GM12878 (cell line): ENCODE measurements around the gene C19orf73. TPM values are rescaled to one million over a fixed set of nuclear protein-coding genes. Genes with fewer than 3 reads are reported as not detected.

ENCODE experiments used
- ATAC-seq: fragments of 200-7000 bp; cut with Tn5 transposase; 3 replicates; pipeline ENCODE4 v1.9.1; 2020; ENCODE audit warnings: mild to moderate bottlenecking, moderate library complexity
- BruUV-seq: library from RNA; stranded (reverse); fragments of 400-500 nt; replicated peaks from 2 replicates; lab custom pipeline; 2021; lab: Mats Ljungman, UMichigan
- CTCF ChIA-PET: fragments of 300-600 bp; sonication (Branson Sonifier 250); formaldehyde crosslinking; extraction: SDS; loops from one replicate; lab custom pipeline; 2021; ENCODE audit warnings: inconsistent platforms; lab: Yijun Ruan, JAX
- POLR2A ChIA-PET: fragments of 350-600 bp; formaldehyde crosslinking; extraction: SDS; loops from one replicate; lab custom pipeline; 2021; ENCODE audit warnings: inconsistent platforms; lab: Charles Lee
- RAD21 ChIA-PET: fragments of 300-600 bp; sonication (Branson Sonifier 250); formaldehyde crosslinking; loops from one replicate; lab custom pipeline; 2023; ENCODE audit warnings: antibody characterized with exemption; ENCODE audit not compliant: unreplicated experiment; lab: Charles Lee
- SMC1A ChIA-PET: fragments of 300-600 bp; sonication (Branson Sonifier 250); formaldehyde crosslinking; loops from one replicate; lab custom pipeline; 2023; ENCODE audit not compliant: unreplicated experiment, uncharacterized antibody; lab: Charles Lee
- DNase-seq: peaks from one replicate; pipeline ENCODE4 v3.0.0-alpha.2; 2011; ENCODE audit warnings: low read depth, low spot score
- FAIRE-seq: peaks from 3 replicates; lab custom pipeline; 2011; peaks lifted over from hg19 to GRCh38; lab: Jason Lieb, UNC
- H2AFZ ChIP-seq: 2 replicates; pipeline ENCODE4 v1.6.0; 2011; ENCODE audit warnings: low read depth, low read length, control low read depth; ENCODE audit not compliant: control insufficient read depth
- H3K27ac ChIP-seq: 2 replicates; pipeline ENCODE4 v1.5.1; 2011; ENCODE audit warnings: control low read depth; ENCODE audit not compliant: control insufficient read depth, insufficient read depth
- H3K27me3 ChIP-seq, 2 experiments: replicated peaks in 1 of 2; 2 replicates each; pipeline versions ENCODE4 v1.6.0 to v1.6.1; 2011; ENCODE audit warnings: low read length in 1 of 2; ENCODE audit not compliant: control insufficient read depth in 2 of 2, insufficient read depth in 2 of 2
- H3K36me3 ChIP-seq, 2 experiments: 2 replicates each; pipeline ENCODE4 v1.5.1; 2011; ENCODE audit warnings: low read length in 1 of 2; ENCODE audit not compliant: control insufficient read depth in 2 of 2, insufficient read depth in 2 of 2
- H3K4me1 ChIP-seq: 2 replicates; pipeline ENCODE4 v1.6.1; 2011; ENCODE audit warnings: mild to moderate bottlenecking, low read length, moderate library complexity, mixed read lengths; ENCODE audit not compliant: control insufficient read depth, insufficient read depth
- H3K4me2 ChIP-seq: 2 replicates; pipeline ENCODE4 v1.6.0; 2011; ENCODE audit warnings: control low read depth; ENCODE audit not compliant: control insufficient read depth, insufficient read depth
- H3K4me3 ChIP-seq: fragments of 200-600 bp; sonication (generic); 2 replicates; pipeline ENCODE4 v1.5.1; 2016
- H3K79me2 ChIP-seq: 2 replicates; pipeline ENCODE4 v1.6.0; 2011; ENCODE audit warnings: low read length; ENCODE audit not compliant: control insufficient read depth, insufficient read depth
- H3K9ac ChIP-seq: 2 replicates; pipeline ENCODE4 v1.8.0; 2011; ENCODE audit warnings: low read length, control low read depth, mixed read lengths; ENCODE audit not compliant: control insufficient read depth, insufficient read depth
- H3K9me3 ChIP-seq: replicated peaks from 3 replicates; pipeline ENCODE4 v1.5.1; 2011; ENCODE audit warnings: mild to moderate bottlenecking, low read length; ENCODE audit not compliant: control insufficient read depth, insufficient read depth
- H4K20me1 ChIP-seq: 2 replicates; pipeline ENCODE4 v1.6.0; 2011; ENCODE audit not compliant: control insufficient read depth, insufficient read depth
- BCL11A ChIP-seq: IDR thresholded peaks from 2 replicates; pipeline ENCODE4 v1.6.1; 2011; ENCODE audit warnings: low read depth, low read length
- BHLHE40 ChIP-seq, 2 experiments: fragments of 450-650 bp in 1 of 2; IDR thresholded peaks; 2 replicates each; pipeline ENCODE4 v1.6.1; 2011 to 2017; ENCODE audit warnings: low read depth in 2 of 2, borderline replicate concordance in 1 of 2, improper control_type of control experiment in 1 of 2, low read length in 1 of 2, mild to moderate bottlenecking in 1 of 2
- STAT1 ChIP-seq: fragments of 450-650 bp; conservative IDR thresholded peaks from 2 replicates; pipeline ENCODE4 v1.6.1; 2014; ENCODE audit warnings: antibody characterized with exemption, mild to moderate bottlenecking
- WGBS: methylation state at CpG from one replicate; pipeline ENCODE4 v1.1.6; 2016; ENCODE audit warnings: low lambda C conversion rate; ENCODE audit not compliant: insufficient replicate concordance, insufficient coverage; ENCODE audit errors: missing lambda C conversion rate; 5-methylcytosine and 5-hydroxymethylcytosine counted together
- in situ Hi-C: fragments of 300-500 bp; cut with MboI; formaldehyde crosslinking; loops from 9 replicates; pipeline ENCODE4 v1.14.3; 2018; ENCODE audit warnings: mixed read lengths
- intact Hi-C: fragments of 100-400 bp; cut with micrococcal nuclease; formaldehyde crosslinking; loops from one replicate; pipeline ENCODE4 v1.14.2; 2022; ENCODE audit not compliant: unreplicated experiment
- polyA plus RNA-seq, 11 experiments: library from polyadenylated mRNA; depleted of rRNA in 4 of 11; unstranded in 6 of 11; stranded (reverse) in 5 of 11; fragments of >200 nt; fragmentation: Nextera tagmentation in 4 of 11; fragmentation: Illumina TruSeq in 1 of 11; extraction: Ambion mirVana in 4 of 11; extraction: Trizol in 1 of 11; gene quantifications; 1 replicate in 1 of 11; 2 replicates in 10 of 11; pipeline versions ENCODE4 v1.2.1 to v1.2.3, GENCODE V29; 2011 to 2016; ENCODE audit warnings: inconsistent platforms in 2 of 11, missing spikeins in 2 of 11, low read depth in 1 of 11
- total RNA-seq, 4 experiments: library from RNA; depleted of rRNA in 3 of 4; stranded (reverse); fragments of >200 nt in 3 of 4; fragmentation: Illumina TruSeq in 1 of 4; extraction: Trizol in 1 of 4; gene quantifications; 2 replicates each; pipeline versions ENCODE4 v1.2.1 to v1.2.3, GENCODE V29; 2013 to 2021
- TF ChIP-seq, protein P1 (sequence below): fragments of 450-650 bp; IDR thresholded peaks from 2 replicates; pipeline ENCODE4 v1.6.1; 2016; ENCODE audit warnings: mild to moderate bottlenecking
- TF ChIP-seq, protein P2 (sequence below): IDR thresholded peaks from 2 replicates; pipeline ENCODE4 v1.6.1; 2011; ENCODE audit warnings: low read depth, low read length, improper control_type of control experiment, borderline replicate concordance
- TF ChIP-seq, protein P3 (sequence below): IDR thresholded peaks from 2 replicates; pipeline ENCODE4 v1.6.1; 2012; ENCODE audit warnings: mild to moderate bottlenecking, low read depth, low read length

The C19orf73 gene
- total and polyA plus RNA-seq, 10 of the 15 experiments (the other 5 are each of a cell fraction or from before 2014, with no cell fraction given) = 0.20 to 2.0 (median 0.80) TPM

DNA sequence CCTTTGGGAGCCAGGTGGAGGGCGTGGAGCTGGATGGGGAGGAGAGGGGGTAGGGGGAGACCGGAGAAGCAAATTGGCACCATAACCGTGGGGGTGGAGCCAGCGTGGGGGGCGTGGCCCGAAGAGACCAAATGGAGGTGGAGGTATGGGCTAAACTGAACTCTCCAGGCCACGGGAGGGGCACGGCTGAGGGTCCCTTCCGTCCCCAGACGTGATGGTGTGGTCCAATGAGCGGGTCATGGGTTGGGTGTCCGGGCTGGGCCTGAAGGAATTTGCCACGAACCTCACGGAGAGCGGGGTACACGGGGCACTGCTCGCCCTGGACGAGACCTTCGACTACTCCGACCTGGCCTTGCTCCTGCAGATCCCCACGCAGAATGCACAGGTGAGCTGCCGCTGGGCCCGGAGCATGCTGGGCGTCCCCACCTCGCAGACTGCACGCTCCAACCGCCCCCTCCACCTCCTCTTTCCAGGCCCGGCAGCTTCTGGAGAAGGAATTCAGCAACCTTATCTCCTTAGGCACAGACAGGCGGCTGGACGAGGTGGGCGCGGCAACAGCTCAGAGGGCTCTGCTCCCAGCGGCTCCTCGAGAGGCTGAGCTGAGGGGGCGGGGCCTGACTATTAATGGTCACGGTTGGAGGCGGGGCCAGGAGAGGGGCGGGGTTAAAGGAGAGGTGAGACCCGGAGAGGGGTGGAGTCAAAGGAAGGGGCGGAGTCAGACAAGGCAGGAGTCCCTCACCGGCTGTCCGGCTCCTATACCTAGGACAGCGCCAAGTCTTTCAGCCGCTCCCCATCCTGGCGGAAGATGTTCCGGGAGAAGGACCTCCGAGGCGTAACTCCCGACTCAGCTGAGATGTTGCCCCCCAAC lies 30.1 kb upstream of the C19orf73 start:
- BruUV-seq = no TSS peak
- peak; percentile 71 for ATAC-seq
- ChIA-PET RAD21 (interaction anchor here (1.0 kb wide), 1 partner anchor 52 kb away, joined by 4 read pairs; no protein-coding TSS in a partner anchor), SMC1A (no interaction called here), POLR2A (interaction anchor here (0.6 kb wide), 2 partner anchors 22 to 28 kb away, joined by 3 to 4 read pairs; no protein-coding TSS in a partner anchor), CTCF (interaction anchor here (0.7 to 6.0 kb wide), 3 partner anchors 35 to 50 kb away, joined by 3 to 54 read pairs (median 9); partner anchors contain the start of gene LIN7B)
- Histone ChIP-seq H3K4me1 (peaks cover 10% of the 10 kb centered on the region), H3K9ac (no peak overlapping the region), H3K4me3 (no peak overlapping the region), H3K9me3 (peaks cover 4% of the 10 kb centered on the region; the same call in 2 of the 3 replicates), H3K4me2 (peak overlapping the region; percentile 82; the same call in 1 of the 2 replicates), H3K27ac (no peak overlapping the region), H3K79me2 (no peaks in the 10 kb centered on the region), H2AFZ (no peak overlapping the region), H3K27me3 (peaks cover 6 to 22% of the 10 kb centered on the region in 2 experiments), H3K36me3 (no peaks in the 10 kb centered on the region), H4K20me1 (no peaks in the 10 kb centered on the region)
- in situ Hi-C loops = no loop called here
- TF ChIP-seq STAT1 (no peak), BHLHE40 (IDR thresholded peaks at IDR 0.05; ENCODE audit: borderline replicate concordance in 1 of 2, low read depth in 2 of 2, low read length in 1 of 2) (0 out of 4 replicates have a peak, but pooled peaks of 1 of the 2 experiments have one; percentile 2), BCL11A (no peak)
- TF ChIP-seq, protein P1, sequence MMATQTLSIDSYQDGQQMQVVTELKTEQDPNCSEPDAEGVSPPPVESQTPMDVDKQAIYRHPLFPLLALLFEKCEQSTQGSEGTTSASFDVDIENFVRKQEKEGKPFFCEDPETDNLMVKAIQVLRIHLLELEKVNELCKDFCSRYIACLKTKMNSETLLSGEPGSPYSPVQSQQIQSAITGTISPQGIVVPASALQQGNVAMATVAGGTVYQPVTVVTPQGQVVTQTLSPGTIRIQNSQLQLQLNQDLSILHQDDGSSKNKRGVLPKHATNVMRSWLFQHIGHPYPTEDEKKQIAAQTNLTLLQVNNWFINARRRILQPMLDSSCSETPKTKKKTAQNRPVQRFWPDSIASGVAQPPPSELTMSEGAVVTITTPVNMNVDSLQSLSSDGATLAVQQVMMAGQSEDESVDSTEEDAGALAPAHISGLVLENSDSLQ = no peak
- TF ChIP-seq, protein P2, sequence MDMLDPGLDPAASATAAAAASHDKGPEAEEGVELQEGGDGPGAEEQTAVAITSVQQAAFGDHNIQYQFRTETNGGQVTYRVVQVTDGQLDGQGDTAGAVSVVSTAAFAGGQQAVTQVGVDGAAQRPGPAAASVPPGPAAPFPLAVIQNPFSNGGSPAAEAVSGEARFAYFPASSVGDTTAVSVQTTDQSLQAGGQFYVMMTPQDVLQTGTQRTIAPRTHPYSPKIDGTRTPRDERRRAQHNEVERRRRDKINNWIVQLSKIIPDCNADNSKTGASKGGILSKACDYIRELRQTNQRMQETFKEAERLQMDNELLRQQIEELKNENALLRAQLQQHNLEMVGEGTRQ = no peak
- TF ChIP-seq, protein P3, sequence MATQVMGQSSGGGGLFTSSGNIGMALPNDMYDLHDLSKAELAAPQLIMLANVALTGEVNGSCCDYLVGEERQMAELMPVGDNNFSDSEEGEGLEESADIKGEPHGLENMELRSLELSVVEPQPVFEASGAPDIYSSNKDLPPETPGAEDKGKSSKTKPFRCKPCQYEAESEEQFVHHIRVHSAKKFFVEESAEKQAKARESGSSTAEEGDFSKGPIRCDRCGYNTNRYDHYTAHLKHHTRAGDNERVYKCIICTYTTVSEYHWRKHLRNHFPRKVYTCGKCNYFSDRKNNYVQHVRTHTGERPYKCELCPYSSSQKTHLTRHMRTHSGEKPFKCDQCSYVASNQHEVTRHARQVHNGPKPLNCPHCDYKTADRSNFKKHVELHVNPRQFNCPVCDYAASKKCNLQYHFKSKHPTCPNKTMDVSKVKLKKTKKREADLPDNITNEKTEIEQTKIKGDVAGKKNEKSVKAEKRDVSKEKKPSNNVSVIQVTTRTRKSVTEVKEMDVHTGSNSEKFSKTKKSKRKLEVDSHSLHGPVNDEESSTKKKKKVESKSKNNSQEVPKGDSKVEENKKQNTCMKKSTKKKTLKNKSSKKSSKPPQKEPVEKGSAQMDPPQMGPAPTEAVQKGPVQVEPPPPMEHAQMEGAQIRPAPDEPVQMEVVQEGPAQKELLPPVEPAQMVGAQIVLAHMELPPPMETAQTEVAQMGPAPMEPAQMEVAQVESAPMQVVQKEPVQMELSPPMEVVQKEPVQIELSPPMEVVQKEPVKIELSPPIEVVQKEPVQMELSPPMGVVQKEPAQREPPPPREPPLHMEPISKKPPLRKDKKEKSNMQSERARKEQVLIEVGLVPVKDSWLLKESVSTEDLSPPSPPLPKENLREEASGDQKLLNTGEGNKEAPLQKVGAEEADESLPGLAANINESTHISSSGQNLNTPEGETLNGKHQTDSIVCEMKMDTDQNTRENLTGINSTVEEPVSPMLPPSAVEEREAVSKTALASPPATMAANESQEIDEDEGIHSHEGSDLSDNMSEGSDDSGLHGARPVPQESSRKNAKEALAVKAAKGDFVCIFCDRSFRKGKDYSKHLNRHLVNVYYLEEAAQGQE = peak; percentile 59; the same call in 1 of the 2 replicates
- 20% methylated on average over 42 of the region's 49 CpGs for WGBS
- intact Hi-C loops = loop anchor here (5.0 kb wide), 1 partner anchor 58 kb away; no protein-coding TSS in a partner anchor
- peak; percentile 41 for FAIRE-seq
- no peak for DNase-seq
